HepG2 (cell line): ENCODE measurements around the gene TBC1D20. TPM values are rescaled to one million over a fixed set of nuclear protein-coding genes. Genes with fewer than 3 reads are reported as not detected.

Experiments
- AKAP8 ChIP-seq: sonication (generic); formaldehyde crosslinking; IDR thresholded peaks from 2 replicates; pipeline ENCODE4 v1.5.1; 2020; ENCODE audit warnings: mild to moderate bottlenecking, missing genetic modification reagents
- ATAD3A ChIP-seq: sonication (generic); formaldehyde crosslinking; IDR thresholded peaks from 2 replicates; pipeline ENCODE4 v1.4.0; 2020; ENCODE audit warnings: missing genetic modification reagents
- ATF1 ChIP-seq: IDR thresholded peaks from 2 replicates; pipeline ENCODE4 v1.6.1; 2016; ENCODE audit warnings: mild to moderate bottlenecking, control low read depth
- CSRNP1 ChIP-seq: sonication (generic); formaldehyde crosslinking; IDR thresholded peaks from 2 replicates; pipeline ENCODE4 v1.8.1; 2023; ENCODE audit warnings: mild to moderate bottlenecking, missing genetic modification reagents
- FOXO1 ChIP-seq: sonication (generic); formaldehyde crosslinking; IDR thresholded peaks from 2 replicates; pipeline ENCODE4 v1.4.0; 2020; ENCODE audit warnings: missing genetic modification reagents
- GLI4 ChIP-seq: sonication (generic); formaldehyde crosslinking; IDR thresholded peaks from 2 replicates; pipeline ENCODE4 v1.5.1; 2020; ENCODE audit warnings: missing genetic modification reagents, mild to moderate bottlenecking, moderate library complexity, borderline replicate concordance
- HHEX ChIP-seq: IDR thresholded peaks from 2 replicates; pipeline ENCODE4 v1.6.1; 2016; ENCODE audit warnings: control low read depth
- HNF4G ChIP-seq, 2 experiments: sonication (generic) in 1 of 2; formaldehyde crosslinking in 1 of 2; IDR thresholded peaks; 2 replicates each; pipeline versions ENCODE4 v1.4.0 to v1.6.1; 2011 to 2020; ENCODE audit warnings: borderline replicate concordance in 2 of 2, low read depth in 2 of 2, mild to moderate bottlenecking in 2 of 2, low read length in 1 of 2, missing genetic modification reagents in 1 of 2, moderate library complexity in 1 of 2
- HNRNPH1 ChIP-seq: fragments of 200-400 bp; formaldehyde crosslinking; optimal IDR thresholded peaks from 2 replicates; pipeline ENCODE3; 2017; ENCODE audit warnings: mild to moderate bottlenecking, low read depth, low read length
- KAT2B ChIP-seq: fragments of 150-350 bp; IDR thresholded peaks from 2 replicates; pipeline ENCODE4 v1.6.1; 2014; ENCODE audit warnings: low read depth, low read length, borderline replicate concordance
- KAT8 ChIP-seq: IDR thresholded peaks from 2 replicates; pipeline ENCODE4 v1.6.1; 2016; ENCODE audit warnings: missing genetic modification reagents, missing compliant biosample characterization
- KLF13 ChIP-seq: sonication (generic); formaldehyde crosslinking; IDR thresholded peaks from 2 replicates; pipeline ENCODE4 v1.4.0; 2020; ENCODE audit warnings: mild to moderate bottlenecking, missing genetic modification reagents
- MBD4 ChIP-seq: IDR thresholded peaks from 2 replicates; pipeline ENCODE4 v1.6.1; 2012; ENCODE audit warnings: low read length, inconsistent platforms, borderline replicate concordance
- MIXL1 ChIP-seq: IDR thresholded peaks from 2 replicates; pipeline ENCODE4 v1.6.1; 2016
- MTA1 ChIP-seq: sonication (generic); formaldehyde crosslinking; IDR thresholded peaks from 2 replicates; pipeline ENCODE4 v1.4.0; 2020; ENCODE audit warnings: missing genetic modification reagents, mild to moderate bottlenecking, borderline replicate concordance
- NFE2L2 ChIP-seq: fragments of 150-350 bp; IDR thresholded peaks from 2 replicates; pipeline ENCODE4 v1.6.1; 2014; ENCODE audit warnings: low read length
- PBX2 ChIP-seq: IDR thresholded peaks from 2 replicates; pipeline ENCODE4 v1.6.1; 2016; ENCODE audit warnings: control low read depth
- PLSCR1 ChIP-seq: sonication (generic); formaldehyde crosslinking; IDR thresholded peaks from 2 replicates; pipeline ENCODE4 v1.5.0; 2020; ENCODE audit warnings: missing genetic modification reagents, mild to moderate bottlenecking, borderline replicate concordance
- RCOR2 ChIP-seq: IDR thresholded peaks from 2 replicates; pipeline ENCODE4 v1.6.1; 2016; ENCODE audit warnings: missing biosample characterization, missing genetic modification reagents
- SAP130 ChIP-seq: IDR thresholded peaks from 2 replicates; pipeline ENCODE4 v1.6.1; 2016; ENCODE audit warnings: low read depth
- SIX4 ChIP-seq: sonication (generic); formaldehyde crosslinking; IDR thresholded peaks from 2 replicates; pipeline ENCODE4 v1.4.0; 2020; ENCODE audit warnings: missing genetic modification reagents
- SMAD1 ChIP-seq: sonication (generic); formaldehyde crosslinking; IDR thresholded peaks from 2 replicates; pipeline ENCODE4 v1.4.0; 2020; ENCODE audit warnings: missing genetic modification reagents, low read depth, mild to moderate bottlenecking, borderline replicate concordance
- STAG1 ChIP-seq: sonication (generic); formaldehyde crosslinking; IDR thresholded peaks from 2 replicates; pipeline ENCODE4 v1.4.0; 2020; ENCODE audit warnings: missing genetic modification reagents
- TARDBP ChIP-seq: sonication (generic); formaldehyde crosslinking; IDR thresholded peaks from 2 replicates; pipeline ENCODE4 v1.8.0; 2022; ENCODE audit warnings: mild to moderate bottlenecking, missing genetic modification reagents
- YEATS4 ChIP-seq: sonication (generic); formaldehyde crosslinking; IDR thresholded peaks from 2 replicates; pipeline ENCODE4 v1.4.0; 2020; ENCODE audit warnings: missing genetic modification reagents, borderline replicate concordance
- ZFYVE20 ChIP-seq: sonication (generic); formaldehyde crosslinking; IDR thresholded peaks from 2 replicates; pipeline ENCODE4 v1.8.0; 2023; ENCODE audit warnings: low read depth, mild to moderate bottlenecking, moderate library complexity, missing genetic modification reagents, borderline replicate concordance
- ZNF232 ChIP-seq: sonication (generic); formaldehyde crosslinking; IDR thresholded peaks from 2 replicates; pipeline ENCODE4 v1.4.0; 2020; ENCODE audit warnings: missing genetic modification reagents, borderline replicate concordance
- ZNF414 ChIP-seq: sonication (generic); formaldehyde crosslinking; IDR thresholded peaks from 2 replicates; pipeline ENCODE4 v1.5.0; 2020; ENCODE audit warnings: missing genetic modification reagents
- ZNF678 ChIP-seq: sonication (generic); formaldehyde crosslinking; IDR thresholded peaks from 2 replicates; pipeline ENCODE4 v1.4.0; 2020; ENCODE audit warnings: mild to moderate bottlenecking, missing genetic modification reagents
- polyA plus RNA-seq, 8 experiments: library from polyadenylated mRNA; depleted of rRNA in 3 of 8; stranded (reverse) in 7 of 8; unstranded in 1 of 8; fragments of >200 nt; fragmentation: Illumina TruSeq in 4 of 8; extraction: Trizol in 4 of 8; gene quantifications; 2 replicates each; pipeline versions ENCODE4 v1.2.1 to v1.2.3, GENCODE V29; 2011 to 2016; ENCODE audit warnings: low read depth in 4 of 8, missing spikeins in 1 of 8, mixed read lengths in 1 of 8; ENCODE audit not compliant: insufficient read depth in 1 of 8
- total RNA-seq, 5 experiments: library from RNA; depleted of rRNA; stranded (reverse); fragments of >200 nt; fragmentation: Illumina TruSeq; extraction: Trizol; gene quantifications; 2 replicates each; pipeline ENCODE4 v1.2.3, GENCODE V29; 2016; ENCODE audit warnings: low read depth in 1 of 5

The TBC1D20 gene
- total and polyA plus RNA-seq, 2 of the 13 experiments (the other 11 are each of a cell fraction or from before 2014, with no cell fraction given): 36.6 to 47.1 TPM

GRCh38 chr20:396252-396618 is 66.1 kb downstream of the TBC1D20 start (continued):
- TF ChIP-seq KLF13 (CRISPR knock-in tag): no peak
- no peak for TF ChIP-seq KAT8 (CRISPR knock-in tag)
- TF ChIP-seq HNF4G (IDR thresholded peaks at IDR 0.05; ENCODE audit: borderline replicate concordance, low read depth, low read length): no peak
- no peak for TF ChIP-seq HNF4G (CRISPR knock-in tag; IDR thresholded peaks at IDR 0.05; ENCODE audit: borderline replicate concordance, low read depth)
- TF ChIP-seq RCOR2: no peak
- TF ChIP-seq TARDBP: no peak
- no peak for TF ChIP-seq MTA1
- no peak for TF ChIP-seq MBD4
- no peak for TF ChIP-seq HNRNPH1
- no peak for TF ChIP-seq ATAD3A (CRISPR knock-in tag)
- no peak; the same call in 1 of the 2 replicates for TF ChIP-seq SMAD1 (CRISPR knock-in tag)
- TF ChIP-seq HHEX (CRISPR knock-in tag): no peak
- TF ChIP-seq FOXO1 (CRISPR knock-in tag): no peak
- no peak for TF ChIP-seq ZNF414 (CRISPR knock-in tag)
- peak; percentile 56; the same call in 1 of the 2 replicates for TF ChIP-seq AKAP8 (CRISPR knock-in tag)
- no peak; the same call in 1 of the 2 replicates for TF ChIP-seq ZNF232 (CRISPR knock-in tag)
- no peak for TF ChIP-seq ZNF678
- 0 out of 2 replicates have a peak, but pooled peaks have one; percentile 1 for TF ChIP-seq NFE2L2
- no peak for TF ChIP-seq STAG1 (CRISPR knock-in tag)
- no peak for TF ChIP-seq ATF1 (CRISPR knock-in tag)
- TF ChIP-seq MIXL1 (CRISPR knock-in tag): no peak
- TF ChIP-seq GLI4 (CRISPR knock-in tag): peak; percentile 15; the same call in 1 of the 2 replicates
- no peak for TF ChIP-seq PBX2 (CRISPR knock-in tag)
- no peak for TF ChIP-seq SIX4 (CRISPR knock-in tag)
- no peak for TF ChIP-seq YEATS4 (CRISPR knock-in tag)
- no peak for TF ChIP-seq ZFYVE20 (CRISPR knock-in tag)
- TF ChIP-seq KAT2B: no peak
- TF ChIP-seq PLSCR1 (CRISPR knock-in tag): no peak
- no peak for TF ChIP-seq SAP130
- no peak; the same call in 1 of the 2 replicates for TF ChIP-seq CSRNP1 (CRISPR knock-in tag)
